IPS DF 4.7 (cell line): ENCODE measurements around the gene CMTM1.
"Not testable (repeated sequence)": the region's sequence is repeated elsewhere in the genome, so short reads cannot be mapped to it uniquely, and the experiment has no call there.

Experiments
- DNase-seq: peaks from one replicate; pipeline ENCODE4 v3.0.0-alpha.2; 2013; ENCODE audit warnings: low spot score; ENCODE audit errors: extremely low read depth

CMTM1 gene

DNA sequence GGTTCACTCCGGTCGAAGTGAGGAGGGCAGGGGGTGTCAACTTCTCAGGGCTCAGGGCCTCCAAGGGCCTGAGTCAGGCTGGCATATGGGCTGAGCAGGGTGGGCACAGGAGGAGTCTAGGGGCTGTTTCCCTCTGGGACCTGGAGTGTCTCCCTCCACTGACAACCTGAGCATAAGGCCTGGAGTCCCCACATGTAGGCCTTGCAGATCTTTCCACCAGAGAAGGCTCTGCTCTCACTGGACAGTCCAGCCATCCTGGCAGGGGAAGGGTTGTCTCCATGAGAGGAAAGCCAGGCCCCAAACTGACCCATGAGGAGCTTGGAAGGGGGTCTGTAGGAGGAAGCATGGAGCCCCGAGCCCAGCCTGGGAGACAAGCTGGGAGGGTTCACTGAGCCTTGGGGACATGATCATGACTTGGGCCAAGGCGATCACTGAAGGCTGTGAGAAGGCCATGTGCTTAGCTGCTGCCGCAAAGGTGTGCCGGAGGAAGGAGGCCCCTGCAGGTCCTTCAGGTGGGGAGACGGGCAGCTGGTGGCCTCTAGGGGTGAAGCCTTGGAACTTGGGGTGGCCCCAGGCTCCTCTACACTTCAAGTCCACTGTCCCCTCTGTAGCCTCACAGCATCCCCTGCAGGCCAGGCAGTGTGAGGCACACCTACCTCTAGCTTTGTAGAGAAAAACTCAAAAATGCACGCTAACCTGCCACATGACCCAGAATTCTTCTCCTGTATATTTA, 22.9 kb downstream of the CMTM1 start:
- no peak for DNase-seq

- no peak for DNase-seq
Measured at GRCh38 chr16:66590322-66590721, 24.1 kb downstream of the CMTM1 start.

DNA sequence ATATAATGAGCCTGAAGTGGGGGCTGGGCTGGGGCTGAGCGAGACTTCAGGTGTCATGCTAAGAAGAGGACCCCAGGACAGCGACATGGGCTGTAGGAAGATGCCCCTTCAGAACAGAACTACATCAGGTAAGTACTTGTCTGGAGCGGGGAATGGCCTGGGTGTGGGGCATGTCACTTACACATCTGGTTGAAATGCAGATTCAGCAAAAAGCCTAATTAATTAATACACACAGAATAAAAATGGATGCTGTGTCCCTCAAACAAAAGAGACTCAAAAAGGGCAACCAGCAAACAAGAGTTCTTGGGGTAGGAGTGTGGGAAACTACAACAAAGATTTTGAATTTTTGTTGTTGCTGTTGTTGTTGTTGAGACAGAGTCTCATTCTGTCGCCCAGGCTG, 24.8 kb downstream of the CMTM1 start:
- DNase-seq, result no peak

DNA sequence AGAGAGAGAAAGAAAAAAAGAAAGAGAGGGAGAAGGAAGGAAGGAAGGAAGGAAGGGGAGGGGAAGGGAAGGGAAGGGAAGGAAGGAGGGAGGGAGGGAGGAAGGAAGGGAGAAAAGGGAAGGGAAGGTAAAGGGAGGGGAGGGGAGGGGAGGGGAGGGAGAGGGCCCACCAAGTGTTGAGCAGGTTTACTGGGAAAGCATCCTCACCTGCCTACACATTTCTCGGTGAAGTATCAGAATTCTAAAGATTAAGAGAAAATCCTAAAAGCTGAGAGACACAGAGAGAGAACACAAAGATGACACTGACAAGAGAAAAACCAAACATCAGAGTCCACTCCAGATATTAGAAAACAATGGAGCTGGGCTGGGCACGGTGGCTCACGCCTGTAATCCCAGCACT, 26.0 kb downstream of the CMTM1 start:
- DNase-seq, result no peak

- DNase-seq, result no peak
Measured at GRCh38 chr16:66592814-66593213, 26.6 kb downstream of the CMTM1 start.

GRCh38 chr16:66594739-66595138, 28.5 kb downstream of the CMTM1 start:
- no peak for DNase-seq

GRCh38 chr16:66596559-66596958, 30.3 kb downstream of the CMTM1 start:
- DNase-seq, result not testable (repeated sequence)

GRCh38 chr16:66596986-66597848, 31.0 kb downstream of the CMTM1 start:
- no peak for DNase-seq

DNA sequence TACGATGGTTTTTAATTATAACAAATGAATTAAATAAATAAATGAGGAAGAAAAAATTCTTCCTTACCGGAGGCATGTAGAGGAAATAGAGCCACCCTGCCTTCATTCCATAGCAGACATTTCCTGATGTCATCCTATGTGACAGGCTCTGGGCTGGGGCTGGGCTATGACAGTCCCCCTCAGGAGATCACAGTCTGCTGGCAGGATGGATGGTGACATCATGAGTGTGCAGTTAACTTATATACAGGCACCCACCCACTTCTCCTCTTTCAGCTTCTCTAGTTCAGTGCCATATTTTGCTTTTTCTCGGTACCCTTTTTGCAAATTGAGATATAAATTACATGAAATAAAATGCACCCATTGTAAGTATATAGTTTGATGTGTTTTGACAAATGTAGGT, 31.9 kb downstream of the CMTM1 start:
- no peak for DNase-seq

DNA sequence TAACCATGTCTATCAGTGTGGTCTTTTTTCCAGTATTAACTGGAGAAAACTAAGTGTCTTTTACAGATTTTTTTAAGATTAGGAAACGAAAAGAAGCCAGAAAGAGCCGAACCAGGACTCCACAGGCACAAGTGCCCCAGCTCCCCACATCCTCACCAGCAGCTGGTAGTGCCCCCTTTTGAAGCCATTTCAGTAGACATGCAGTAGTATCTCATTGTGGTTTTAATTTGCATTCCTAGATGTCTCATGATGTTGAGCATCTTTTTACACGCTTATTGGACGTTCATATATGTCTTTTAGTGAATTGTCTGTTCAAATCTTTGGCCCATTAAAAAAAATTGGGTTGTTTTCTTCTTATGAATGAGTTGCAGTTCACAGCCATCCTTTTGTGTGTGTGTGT, 33.5 kb downstream of the CMTM1 start:
- DNase-seq, result no peak

DNA sequence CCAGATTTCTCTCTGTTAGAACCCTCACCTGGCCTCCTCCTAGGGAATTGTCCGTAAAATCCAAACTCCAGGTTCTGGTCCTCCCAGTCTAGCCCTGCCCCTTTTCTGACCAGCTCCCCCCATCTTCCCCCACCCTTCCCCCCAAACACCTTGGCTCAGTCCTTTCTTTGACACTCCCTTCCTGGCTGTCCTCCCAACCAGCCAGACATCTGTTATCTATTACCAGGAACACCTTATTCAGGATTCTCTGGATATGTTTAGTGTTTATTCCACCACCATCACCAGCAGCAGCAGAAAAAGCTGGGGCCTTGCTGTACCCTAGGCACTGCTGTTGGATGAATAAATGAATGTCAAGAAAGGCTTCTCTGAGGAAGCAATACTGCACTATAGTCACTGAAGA, 34.2 kb downstream of the CMTM1 start:
- DNase-seq, result no peak

GRCh38 chr16:66601471-66601870, 35.2 kb downstream of the CMTM1 start:
- no peak for DNase-seq

GRCh38 chr16:66603537-66604375, 37.5 kb downstream of the CMTM1 start:
- no peak for DNase-seq

- DNase-seq, result no peak
Measured at GRCh38 chr16:66604376-66605176, 38.3 kb downstream of the CMTM1 start, which contains the start of gene CMTM3. CMTM3 (plus strand) TSS chr16:66604704; CDS start chr16:66604806, 102 bp downstream.

DNA sequence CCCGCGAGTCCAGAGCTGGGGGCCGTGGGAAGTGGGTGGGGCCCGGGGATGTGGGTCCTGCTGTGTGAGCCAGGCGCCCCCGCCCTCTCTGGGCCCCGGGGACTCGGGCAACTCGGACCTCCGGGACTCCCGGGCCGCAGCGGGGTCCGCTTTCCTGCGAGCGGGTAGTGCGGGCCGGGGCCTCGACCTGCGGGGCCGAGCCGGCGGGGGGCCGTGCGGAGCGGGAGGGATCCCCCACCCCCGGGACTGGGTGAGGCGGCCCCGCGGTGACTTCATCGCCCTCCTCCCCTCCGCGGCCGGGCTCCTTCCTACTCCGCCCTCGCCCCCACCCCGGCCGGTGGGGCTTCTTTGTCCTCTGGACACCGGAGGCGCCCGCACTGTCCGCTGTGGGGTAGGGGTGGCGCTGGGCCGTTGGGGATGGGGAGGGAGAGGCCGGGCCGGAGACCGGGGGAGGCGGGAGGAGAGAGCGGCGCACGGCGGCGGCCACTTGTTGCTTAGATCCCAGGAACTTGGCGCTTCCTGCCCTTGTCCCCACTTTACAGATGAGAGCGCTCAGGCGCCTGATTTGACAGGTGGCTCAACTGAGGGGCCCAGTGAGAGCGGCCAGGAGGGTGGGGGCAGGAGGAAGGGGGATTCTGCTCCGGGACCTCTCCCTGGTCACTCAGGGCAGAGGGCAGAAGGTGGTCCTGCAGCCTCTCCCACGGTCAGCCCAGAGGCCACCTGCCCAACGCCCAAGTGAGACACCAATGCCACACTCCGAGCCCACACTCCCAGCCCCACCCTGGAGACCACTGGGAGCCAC, 39.1 kb downstream of the CMTM1 start:
- no peak for DNase-seq

GRCh38 chr16:66605979-66606751, 39.9 kb downstream of the CMTM1 start:
- no peak for DNase-seq

DNA sequence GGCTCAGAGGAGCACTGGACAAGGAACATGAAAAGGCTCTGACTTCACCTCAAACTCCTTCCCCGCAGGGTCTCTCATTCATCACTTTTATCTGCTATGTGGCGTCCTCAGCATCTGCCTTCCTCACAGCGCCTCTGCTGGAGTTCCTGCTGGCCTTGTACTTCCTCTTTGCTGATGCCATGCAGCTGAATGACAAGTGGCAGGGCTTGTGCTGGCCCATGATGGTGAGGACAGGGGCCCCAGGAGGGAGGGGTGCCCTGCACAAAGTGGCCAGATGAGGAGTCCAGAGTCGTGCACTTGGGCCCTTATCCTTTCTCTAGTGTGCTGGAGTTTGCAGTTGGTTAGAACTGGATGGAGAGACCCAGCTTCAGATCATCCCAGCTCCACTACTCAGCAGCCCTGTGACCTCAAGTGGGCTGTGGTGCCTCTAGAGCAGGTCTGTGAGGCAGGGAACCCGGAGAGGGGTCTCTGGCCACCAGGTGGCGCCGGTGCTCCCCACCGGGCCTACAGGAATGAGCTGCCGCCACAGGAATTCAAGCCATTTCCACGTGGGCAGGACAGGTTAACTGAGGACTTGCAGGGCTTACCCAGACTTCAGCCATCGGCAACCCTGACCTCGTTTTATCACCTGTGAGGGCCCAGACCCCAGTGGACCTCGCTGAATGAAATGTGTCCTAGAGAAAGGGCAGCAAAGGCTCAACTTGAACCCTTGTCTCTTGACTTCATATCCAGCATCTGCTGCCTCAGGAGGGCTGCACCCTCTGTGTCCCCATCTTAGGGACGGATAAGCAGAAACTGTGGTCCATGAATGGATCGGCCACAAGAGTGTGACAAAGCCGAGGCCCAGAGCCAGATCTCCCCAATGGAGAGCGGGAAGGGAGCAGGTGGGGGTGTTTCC, 42.3 kb downstream of the CMTM1 start:
- DNase-seq, result peak; percentile 91

- DNase-seq, result no peak
Measured at GRCh38 chr16:66609139-66609510, 42.9 kb downstream of the CMTM1 start.
